ENCODE data around the gene USP15.
"Not testable (repeated sequence)": the region's sequence is repeated elsewhere in the genome, so short reads cannot be mapped to it uniquely, and the experiment has no call there.

Gene USP15

GRCh38 chr12:62317017-62317416, 56.8 kb downstream of the USP15 start:
- in situ Hi-C loops (cut with MboI; ENCODE audit: low sequenced_read_pairs): no loop called here

DNA sequence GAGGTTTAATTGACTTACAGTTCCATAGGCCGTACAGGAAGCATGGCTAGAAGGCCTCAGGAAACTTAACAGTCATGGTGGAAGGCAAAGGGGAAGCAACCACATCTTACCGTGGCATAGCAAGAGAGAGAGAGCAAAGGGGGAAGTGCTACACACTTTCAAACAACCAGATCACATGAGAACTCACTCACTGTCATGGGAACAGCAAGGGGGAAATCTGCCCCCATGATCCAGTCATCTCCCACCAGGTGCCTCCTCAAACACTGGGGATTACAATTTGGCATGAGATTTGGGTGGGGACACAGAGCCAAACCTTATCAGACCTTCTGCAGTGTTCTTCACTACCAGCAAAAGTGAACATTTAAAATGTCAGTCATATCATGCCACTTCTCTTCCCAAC, 58.9 kb downstream of the USP15 start:
- in situ Hi-C loops (cut with MboI; ENCODE audit: low sequenced_read_pairs): no loop called here

GRCh38 chr12:62320054-62320453, 59.9 kb downstream of the USP15 start:
- in situ Hi-C loops (cut with MboI; ENCODE audit: low sequenced_read_pairs): no loop called here

GRCh38 chr12:62323386-62323785, 63.2 kb downstream of the USP15 start:
- in situ Hi-C loops (cut with MboI; ENCODE audit: low sequenced_read_pairs): no loop called here

- in situ Hi-C loops (cut with MboI; ENCODE audit: low sequenced_read_pairs): no loop called here
These were observed 68.2 kb downstream of the USP15 start for GRCh38 chr12:62328296-62328921.

DNA sequence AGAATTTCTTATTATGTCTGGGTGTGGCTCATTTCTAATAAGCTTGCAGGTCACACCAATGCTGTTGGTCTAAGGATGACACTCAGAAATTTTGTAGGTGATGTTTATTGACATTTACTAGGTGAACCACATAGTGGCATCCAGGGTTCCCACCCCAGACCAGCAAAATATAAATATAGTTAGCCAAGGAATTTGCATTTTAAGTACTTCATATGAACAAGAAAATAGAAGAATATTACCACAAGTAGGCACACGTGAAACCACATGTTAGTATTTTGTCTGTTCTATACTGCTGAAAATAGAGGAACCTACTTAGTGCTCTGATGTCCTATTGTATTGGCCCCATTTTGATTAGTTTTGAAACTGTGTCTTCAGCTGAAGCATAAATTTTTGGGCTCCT, 71.1 kb downstream of the USP15 start:
- in situ Hi-C loops (cut with MboI; ENCODE audit: low sequenced_read_pairs): no loop called here

- in situ Hi-C loops (cut with MboI; ENCODE audit: low sequenced_read_pairs): no loop called here
These were observed 72.4 kb downstream of the USP15 start for GRCh38 chr12:62332598-62332997.

DNA sequence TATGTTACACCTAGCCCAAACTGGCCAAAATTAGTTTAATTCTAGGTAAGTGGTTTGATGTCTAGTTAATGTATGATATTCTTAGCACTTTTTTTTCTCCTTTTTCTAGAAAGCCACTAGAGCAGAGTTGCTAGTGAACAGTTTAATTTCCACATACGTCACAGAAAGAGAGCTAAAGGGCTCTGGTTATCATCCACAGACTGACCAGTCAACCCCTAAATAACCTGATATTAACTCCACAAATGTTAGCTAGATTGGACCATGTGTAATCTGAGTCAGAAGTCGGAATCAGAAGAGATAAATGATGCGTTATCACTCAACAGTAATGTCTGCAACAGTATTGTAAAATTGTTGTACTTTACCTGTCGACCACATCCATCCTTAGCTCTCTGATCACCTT, 74.9 kb downstream of the USP15 start:
- in situ Hi-C loops (cut with MboI; ENCODE audit: low sequenced_read_pairs): no loop called here

DNA sequence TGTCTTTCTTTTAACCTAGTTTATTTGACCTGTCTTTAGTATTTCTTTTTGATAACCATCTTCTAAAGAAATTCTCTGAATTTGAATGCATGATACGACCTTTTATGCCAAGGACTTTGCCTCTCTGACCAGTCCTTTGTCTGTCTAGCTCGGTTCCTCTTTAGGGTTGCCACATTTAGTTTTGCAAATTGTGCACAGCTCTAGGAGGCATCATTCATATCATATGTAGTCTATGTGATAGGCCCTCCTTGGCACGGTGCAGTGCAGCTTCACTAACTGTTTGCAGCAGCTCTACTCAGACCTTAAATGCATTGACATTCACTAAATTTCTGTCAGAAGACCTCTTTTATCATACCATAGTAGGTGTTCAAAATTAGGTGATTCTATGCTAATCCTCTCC, 75.6 kb downstream of the USP15 start:
- in situ Hi-C loops (cut with MboI; ENCODE audit: low sequenced_read_pairs): no loop called here

DNA sequence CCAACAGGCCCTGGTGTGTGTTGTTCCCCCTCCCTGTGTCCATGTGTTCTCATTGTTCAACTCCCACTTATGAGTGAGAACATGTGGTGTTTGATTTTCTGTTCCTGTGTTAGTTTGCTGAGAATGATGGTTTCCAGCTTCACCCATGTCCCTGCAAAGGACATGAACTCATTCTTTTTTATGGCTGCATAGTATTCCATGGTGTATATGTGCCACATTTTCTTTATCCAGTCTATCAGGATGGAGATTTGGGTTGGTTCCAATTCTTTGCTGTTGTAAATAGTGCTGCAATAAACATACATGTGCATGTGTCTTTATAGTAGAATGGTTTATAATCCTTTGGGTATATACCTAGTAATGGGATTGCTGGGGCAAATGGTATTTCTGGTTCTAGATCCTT, 77.4 kb downstream of the USP15 start:
- in situ Hi-C loops (cut with MboI; ENCODE audit: low sequenced_read_pairs): not testable (repeated sequence)

- in situ Hi-C loops (cut with MboI; ENCODE audit: low sequenced_read_pairs): not testable (repeated sequence)
These were observed 82.6 kb downstream of the USP15 start for GRCh38 chr12:62342614-62343303.

- in situ Hi-C loops (cut with MboI; ENCODE audit: low sequenced_read_pairs): not testable (repeated sequence)
These were observed 83.3 kb downstream of the USP15 start for GRCh38 chr12:62343304-62344120.

- in situ Hi-C loops (cut with MboI; ENCODE audit: low sequenced_read_pairs): not testable (repeated sequence)
These were observed 84.7 kb downstream of the USP15 start for GRCh38 chr12:62344731-62345556.

GRCh38 chr12:62345667-62346066, 85.5 kb downstream of the USP15 start:
- in situ Hi-C loops (cut with MboI; ENCODE audit: low sequenced_read_pairs): no loop called here

DNA sequence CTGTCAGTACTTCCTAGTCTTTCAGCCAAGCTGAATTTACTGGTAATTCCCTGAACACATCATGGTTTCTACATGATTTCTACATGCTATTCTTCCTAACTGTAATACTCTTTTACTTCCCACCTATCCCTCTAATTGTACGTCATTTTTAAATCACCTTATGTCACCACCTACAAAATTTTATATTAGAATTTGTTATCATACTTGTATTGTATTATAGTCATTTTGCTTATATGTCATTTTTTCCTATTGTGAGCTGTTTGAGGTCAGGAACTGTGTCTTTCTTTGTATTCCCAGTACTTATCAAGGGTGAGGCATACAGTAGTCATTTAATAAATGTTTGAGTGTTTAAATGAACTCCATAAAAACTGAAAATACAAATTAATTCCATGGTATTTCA, 86.6 kb downstream of the USP15 start:
- in situ Hi-C loops (cut with MboI; ENCODE audit: low sequenced_read_pairs): no loop called here

GRCh38 chr12:62347922-62348650, 87.9 kb downstream of the USP15 start:
- in situ Hi-C loops (cut with MboI; ENCODE audit: low sequenced_read_pairs): no loop called here

DNA sequence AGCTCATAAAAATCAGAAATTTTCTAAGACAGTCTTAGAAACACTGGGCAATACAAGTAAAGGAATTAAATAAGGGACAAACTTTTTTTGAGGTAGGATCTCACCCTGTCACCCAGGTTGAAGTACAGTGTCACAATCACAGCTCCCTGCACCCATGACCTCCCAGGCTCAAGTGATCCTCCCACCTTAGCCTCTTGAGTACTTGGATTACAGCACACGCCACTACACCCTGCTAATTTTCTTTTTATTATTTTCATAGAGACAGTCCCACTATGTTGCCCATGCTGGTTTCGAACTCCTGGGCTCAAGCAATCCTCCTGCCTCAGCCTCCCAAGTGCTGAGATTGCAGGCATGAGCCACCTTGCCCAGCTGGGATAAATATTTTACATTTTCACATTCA, 90.3 kb downstream of the USP15 start:
- in situ Hi-C loops (cut with MboI; ENCODE audit: low sequenced_read_pairs): no loop called here

- in situ Hi-C loops (cut with MboI; ENCODE audit: low sequenced_read_pairs): no loop called here
These were observed 91.1 kb downstream of the USP15 start for GRCh38 chr12:62351326-62351725.

- in situ Hi-C loops (cut with MboI; ENCODE audit: low sequenced_read_pairs): no loop called here
These were observed 100.8 kb downstream of the USP15 start for GRCh38 chr12:62361048-62361447.

DNA sequence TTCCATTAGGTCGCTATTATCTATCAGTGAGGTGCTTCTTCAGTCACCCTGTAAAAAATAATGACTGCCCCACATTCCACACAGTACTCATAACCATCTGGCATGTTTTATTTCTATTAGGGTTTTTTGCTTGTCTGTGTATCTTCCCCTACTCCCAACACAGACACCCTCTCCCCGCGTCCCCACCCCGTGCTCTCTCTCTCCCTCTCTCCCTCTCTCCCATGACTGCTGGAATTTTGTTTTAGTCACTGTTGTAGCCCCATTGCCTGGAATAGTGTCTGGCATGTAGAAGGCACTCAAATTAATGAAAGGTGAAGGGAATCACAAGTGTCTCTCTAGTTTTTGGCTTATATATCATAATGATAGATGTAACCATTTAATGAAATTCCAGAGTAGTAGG, 103.3 kb downstream of the USP15 start:
- in situ Hi-C loops (cut with MboI; ENCODE audit: low sequenced_read_pairs): no loop called here

All from HL-60/S4 (cell line).